Activated CD8-positive, alpha-beta memory T cell treated with anti-CD3 and anti-CD28 coated beads, Interleukin-2, amount 10 ng/mL, durations not matched to agents 7 days and 5 days (primary cell): ENCODE measurements around the gene CBFB. TPM values are rescaled to one million over a fixed set of nuclear protein-coding genes. Genes with fewer than 3 reads are reported as not detected.
A peak's percentile ranks its signal among the peaks of the same experiment; 100 is the strongest.
"Not testable (repeated sequence)": the region's sequence is repeated elsewhere in the genome, so short reads cannot be mapped to it uniquely, and the experiment has no call there.

Source experiments
- ATAC-seq: fragments of 150-1000 bp; cut with Tn5 transposase; one replicate; pipeline ENCODE4 v1.10.0; 2021; ENCODE audit warnings: moderate library complexity
- CTCF ChIA-PET: fragments of 350-600 bp; sonication (Branson Sonifier 250); formaldehyde crosslinking; loops from one replicate; lab custom pipeline; 2021; ENCODE audit warnings: antibody characterized with exemption; lab: Charles Lee
- DNase-seq: peaks from one replicate; pipeline ENCODE4 v3.0.0-alpha.2; 2020
- H3K27ac Mint-ChIP-seq: one replicate; pipeline ENCODE4 v1.8.0; 2021; ENCODE audit warnings: mild to moderate bottlenecking, mixed read lengths
- H3K27me3 Mint-ChIP-seq: one replicate; pipeline ENCODE4 v1.8.0; 2021; ENCODE audit warnings: mixed read lengths
- H3K36me3 Mint-ChIP-seq: one replicate; pipeline ENCODE4 v1.8.0; 2021; ENCODE audit warnings: mild to moderate bottlenecking, mixed read lengths
- H3K4me1 Mint-ChIP-seq: one replicate; pipeline ENCODE4 v1.8.0; 2021; ENCODE audit warnings: mixed read lengths
- H3K4me3 Mint-ChIP-seq: one replicate; pipeline ENCODE4 v1.8.0; 2021; ENCODE audit warnings: mild to moderate bottlenecking, moderate library complexity, mixed read lengths
- H3K9me3 Mint-ChIP-seq: one replicate; pipeline ENCODE4 v1.8.0; 2022; ENCODE audit warnings: low read depth, mixed read lengths
- total RNA-seq, 2 experiments: library from RNA; stranded (reverse); gene quantifications; one replicate each; pipeline ENCODE4 v1.2.3, GENCODE V29; 2021

The CBFB gene
- 100 to 1,000 TPM; 180 to 196 TPM for total RNA-seq

DNA sequence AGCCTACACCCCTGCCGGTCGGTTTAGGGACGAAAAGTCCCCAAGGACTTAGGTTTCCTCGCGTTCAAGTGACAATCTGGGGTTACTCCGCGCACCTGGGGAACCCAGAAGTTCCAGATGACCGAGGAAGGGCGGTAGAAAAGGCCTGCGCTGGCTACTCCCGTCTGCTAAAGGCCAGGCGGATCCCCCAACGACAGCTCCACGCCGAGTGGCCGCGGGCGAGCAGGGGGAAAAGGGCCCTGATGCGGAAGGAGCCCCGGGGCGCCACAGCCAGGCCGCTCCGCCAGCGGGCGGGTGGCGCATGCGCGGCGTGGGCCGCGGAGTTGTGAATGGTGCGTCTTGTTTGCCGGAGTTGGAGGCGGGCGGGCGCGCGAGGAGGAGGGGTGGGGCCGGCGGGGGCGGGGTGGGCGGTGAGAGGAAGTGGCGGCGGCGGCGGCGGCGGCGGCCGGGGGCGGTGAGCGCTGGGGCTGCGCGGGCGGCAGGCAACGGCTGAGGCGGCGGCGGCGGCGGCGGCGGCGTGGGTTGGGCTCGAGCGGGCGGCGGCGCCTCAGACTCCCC, at the start of gene CBFB:
CBFB (plus strand) TSS at position 454 of the 558 bp plus-strand sequence. CDS start 259 bp downstream, outside the sequence.
- H3K27ac Mint-ChIP-seq: peak within 1 kb of the TSS; percentile 94
- no peaks in the 10 kb centered on the region for H3K9me3 Mint-ChIP-seq
- H3K4me3 Mint-ChIP-seq: peak within 1 kb of the TSS; percentile 92
- peaks cover 26% of the 10 kb centered on the region for H3K36me3 Mint-ChIP-seq
- CTCF ChIA-PET: interaction anchor here (0.7 to 10.5 kb wide), 17 partner anchors 8 to 217 kb away, joined by 3 to 75 read pairs (median 5); partner anchors contain the start of genes B3GNT9 and TMEM208
- DNase-seq (peak; percentile 95), ATAC-seq (peak; percentile 94)
- no peaks in the 10 kb centered on the region for H3K27me3 Mint-ChIP-seq
- peaks cover 48% of the 10 kb centered on the region for H3K4me1 Mint-ChIP-seq

GRCh38 chr16:66983033-66983432, 45.9 kb upstream of the CBFB start:
- Mint-ChIP-seq H3K4me3 (no peak overlapping the region), H3K9me3 (no peaks in the 10 kb centered on the region), H3K4me1 (peaks cover 72% of the 10 kb centered on the region), H3K27me3 (no peaks in the 10 kb centered on the region), H3K27ac (peak overlapping the region; percentile 94), H3K36me3 (peaks cover 14% of the 10 kb centered on the region)
- CTCF ChIA-PET: interaction anchor here (1.2 to 4.7 kb wide), 11 partner anchors 8 to 202 kb away, joined by 3 to 34 read pairs (median 5); partner anchors contain the start of genes CES3, FBXL8 and TRADD
- DNase-seq (no peak), ATAC-seq (no peak)

- no peaks in the 10 kb centered on the region for H3K9me3 Mint-ChIP-seq
- DNase-seq (peak; percentile 87), ATAC-seq (peak; percentile 87)
- CTCF ChIA-PET: interaction anchor here (0.9 to 4.7 kb wide), 11 partner anchors 10 to 200 kb away, joined by 3 to 34 read pairs (median 6); partner anchors contain the start of genes FBXL8, PHAF1 and TRADD
- H3K4me3 Mint-ChIP-seq: no peak overlapping the region
- peaks cover 65% of the 10 kb centered on the region for H3K4me1 Mint-ChIP-seq
- peaks cover 15% of the 10 kb centered on the region for H3K36me3 Mint-ChIP-seq
- H3K27me3 Mint-ChIP-seq: no peaks in the 10 kb centered on the region
- peak overlapping the region; percentile 94 for H3K27ac Mint-ChIP-seq
These were observed 44.0 kb upstream of the CBFB start for GRCh38 chr16:66984892-66985311.

DNA sequence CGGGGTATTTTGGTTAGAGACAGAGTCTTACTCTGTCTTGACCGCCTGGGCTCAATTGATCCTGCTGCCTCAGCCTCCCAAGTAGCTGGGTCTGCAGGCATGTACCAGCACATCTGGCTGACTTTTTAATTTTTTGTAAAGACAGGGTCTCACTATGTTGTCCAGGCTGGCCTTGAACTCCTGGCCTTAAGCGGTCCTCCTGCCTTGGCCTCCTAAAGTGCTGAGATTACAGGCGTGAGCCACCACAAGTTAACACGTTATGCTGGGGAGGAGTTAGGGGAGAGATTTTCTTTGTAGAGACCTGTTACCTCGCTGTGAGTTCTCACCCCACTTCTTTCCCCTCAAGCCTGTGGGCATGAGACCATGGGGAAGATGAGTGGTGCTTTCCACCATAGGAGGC, 42.4 kb upstream of the CBFB start:
- no peak for DNase-seq
- H3K36me3 Mint-ChIP-seq: peaks cover 13% of the 10 kb centered on the region
- CTCF ChIA-PET: interaction anchor here (0.8 to 4.7 kb wide), 9 partner anchors 11 to 174 kb away, joined by 3 to 34 read pairs (median 6); partner anchors contain the start of genes FBXL8 and TRADD
- no peaks in the 10 kb centered on the region for H3K27me3 Mint-ChIP-seq
- ATAC-seq: no peak
- peaks cover 57% of the 10 kb centered on the region for H3K4me1 Mint-ChIP-seq
- H3K4me3 Mint-ChIP-seq: no peak overlapping the region
- H3K27ac Mint-ChIP-seq: peak overlapping the region; percentile 94
- H3K9me3 Mint-ChIP-seq: no peaks in the 10 kb centered on the region

DNA sequence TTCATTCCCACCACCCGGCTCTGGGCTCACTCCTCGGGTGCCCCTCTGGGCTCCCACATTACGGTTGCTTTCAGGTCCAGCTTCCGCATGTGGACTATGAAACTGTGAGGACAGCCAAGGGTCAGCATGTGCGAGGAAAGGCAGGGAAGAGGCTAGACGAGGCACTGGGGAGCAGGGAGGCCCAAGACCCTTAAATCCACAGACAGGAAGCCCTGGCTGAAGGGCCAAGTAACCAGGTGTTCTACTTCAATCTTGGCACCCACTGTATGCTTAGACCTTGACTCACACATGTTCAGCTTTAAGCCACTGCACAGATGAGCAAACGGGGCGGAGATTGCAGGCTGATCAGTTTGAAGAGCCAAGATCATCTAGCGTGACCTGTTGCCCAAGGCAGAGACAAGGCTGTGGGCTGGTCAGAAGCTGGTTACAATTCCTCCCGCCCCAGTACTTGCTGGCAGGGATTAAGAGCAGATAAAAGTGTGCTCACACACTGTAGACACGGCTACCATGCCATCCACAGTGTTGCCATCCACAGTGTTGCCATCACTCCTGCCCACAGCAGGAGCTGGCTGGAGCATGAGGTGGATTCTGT, 40.7 kb upstream of the CBFB start, which contains the start of gene CES4A:
CES4A (plus strand) TSS at position 393 of the 592 bp plus-strand sequence; CDS start at position 577, 184 bp downstream.
- Mint-ChIP-seq H3K36me3 (peaks cover 11% of the 10 kb centered on the region), H3K9me3 (no peaks in the 10 kb centered on the region), H3K4me1 (peaks cover 45% of the 10 kb centered on the region), H3K27me3 (no peaks in the 10 kb centered on the region), H3K4me3 (no peak within 1 kb of the TSS), H3K27ac (peak within 1 kb of the TSS; percentile 73)
- no peak for DNase-seq
- CTCF ChIA-PET: interaction anchor here (1.1 to 2.1 kb wide), 5 partner anchors 11 to 30 kb away, joined by 3 to 8 read pairs (median 6); partner anchors contain the start of gene CES3
- ATAC-seq: no peak

GRCh38 chr16:66991545-66992077, 37.3 kb upstream of the CBFB start:
- CTCF ChIA-PET: interaction anchor here (1.2 to 1.6 kb wide), 5 partner anchors 13 to 164 kb away, joined by 3 to 7 read pairs (median 3); no protein-coding TSS in a partner anchor
- DNase-seq (no peak), ATAC-seq (no peak)
- H3K27me3 Mint-ChIP-seq: no peaks in the 10 kb centered on the region
- H3K4me3 Mint-ChIP-seq: no peak overlapping the region
- H3K9me3 Mint-ChIP-seq: no peaks in the 10 kb centered on the region
- peaks cover 7% of the 10 kb centered on the region for H3K36me3 Mint-ChIP-seq
- peaks cover 17% of the 10 kb centered on the region for H3K4me1 Mint-ChIP-seq
- H3K27ac Mint-ChIP-seq: no peak overlapping the region

- H3K27ac Mint-ChIP-seq, H3K4me3 Mint-ChIP-seq, ATAC-seq, H3K36me3 Mint-ChIP-seq, DNase-seq, H3K9me3 Mint-ChIP-seq, H3K4me1 Mint-ChIP-seq, H3K27me3 Mint-ChIP-seq: not testable (repeated sequence)
- CTCF ChIA-PET: interaction anchor here (1.0 to 1.3 kb wide), 2 partner anchors 14 to 162 kb away, joined by 3 read pairs; no protein-coding TSS in a partner anchor
These were observed 35.4 kb upstream of the CBFB start for GRCh38 chr16:66993558-66993957.

DNA sequence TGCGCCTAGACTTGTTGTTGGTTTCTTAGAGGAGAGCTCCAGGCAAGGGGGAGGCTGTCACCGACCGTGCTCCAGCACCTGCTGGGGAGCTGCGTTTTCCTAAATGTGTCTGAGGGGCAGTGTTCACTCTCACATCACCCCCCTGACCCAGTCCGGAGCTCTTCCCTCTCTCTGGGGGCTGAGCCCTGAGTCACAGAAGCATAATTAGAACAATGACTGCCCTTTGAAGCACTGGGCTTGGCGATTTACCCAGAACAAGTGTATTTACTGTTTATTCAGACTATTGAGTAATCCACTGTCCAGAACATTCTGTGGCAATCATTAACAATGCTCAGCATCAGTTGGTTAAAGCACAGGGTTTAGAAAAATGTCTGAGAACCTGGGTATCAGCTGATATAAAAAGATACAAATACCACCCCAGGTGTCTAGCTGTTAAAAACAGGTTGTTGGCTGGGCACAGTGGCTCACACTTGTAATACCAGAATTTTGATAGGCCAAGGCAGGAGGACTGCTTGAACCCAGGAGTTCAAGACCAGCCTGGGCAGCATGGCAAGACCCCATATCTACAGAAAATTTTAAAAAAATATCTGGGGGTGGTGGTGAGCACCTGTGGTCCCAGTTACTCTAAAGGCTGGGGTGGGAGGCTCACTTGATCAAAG, 32.5 kb upstream of the CBFB start:
- Mint-ChIP-seq H3K36me3 (peaks cover 4% of the 10 kb centered on the region), H3K4me1 (peaks cover 15% of the 10 kb centered on the region), H3K4me3 (no peak overlapping the region), H3K9me3 (no peaks in the 10 kb centered on the region), H3K27me3 (no peaks in the 10 kb centered on the region), H3K27ac (no peak overlapping the region)
- no peak for ATAC-seq
- no peak for DNase-seq
- CTCF ChIA-PET: interaction anchor here (1.0 kb wide), 1 partner anchor 17 kb away, joined by 4 read pairs; no protein-coding TSS in a partner anchor

DNA sequence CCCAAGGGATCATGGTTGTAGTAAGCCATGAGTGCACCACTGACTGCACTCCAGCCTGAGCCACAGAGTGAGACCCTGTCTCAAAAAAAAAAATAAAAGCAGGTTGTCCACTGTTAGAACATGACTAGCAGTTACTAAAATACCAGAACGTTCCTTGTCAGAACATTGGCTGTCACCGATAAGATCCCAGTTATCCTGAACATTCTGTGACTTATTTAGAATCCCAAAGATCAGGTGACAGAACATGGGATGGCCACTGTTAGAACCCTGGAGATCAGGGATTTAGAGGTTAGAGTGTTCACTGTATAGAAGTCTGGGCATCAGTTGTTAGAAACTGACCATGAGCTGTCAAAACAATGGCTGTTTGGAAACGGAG, 32.0 kb upstream of the CBFB start:
- DNase-seq (no peak), ATAC-seq (no peak)
- no peaks in the 10 kb centered on the region for H3K9me3 Mint-ChIP-seq
- peaks cover 20% of the 10 kb centered on the region for H3K4me1 Mint-ChIP-seq
- H3K27ac Mint-ChIP-seq: no peak overlapping the region
- H3K36me3 Mint-ChIP-seq: peaks cover 4% of the 10 kb centered on the region
- no peak overlapping the region for H3K4me3 Mint-ChIP-seq
- CTCF ChIA-PET: no interaction called here
- no peaks in the 10 kb centered on the region for H3K27me3 Mint-ChIP-seq

- H3K27ac Mint-ChIP-seq: peak overlapping the region; percentile 72
- ATAC-seq (peak; percentile 68), DNase-seq (peak; percentile 71)
- peaks cover 25% of the 10 kb centered on the region for H3K4me1 Mint-ChIP-seq
- CTCF ChIA-PET: interaction anchor here (0.9 to 5.8 kb wide), 4 partner anchors 13 to 155 kb away, joined by 3 to 26 read pairs (median 4); no protein-coding TSS in a partner anchor
- peak overlapping the region; percentile 71 for H3K4me3 Mint-ChIP-seq
- H3K9me3 Mint-ChIP-seq: no peaks in the 10 kb centered on the region
- peaks cover 4% of the 10 kb centered on the region for H3K36me3 Mint-ChIP-seq
- H3K27me3 Mint-ChIP-seq: no peaks in the 10 kb centered on the region
These were observed 28.3 kb upstream of the CBFB start for GRCh38 chr16:67000384-67001351.

GRCh38 chr16:67001726-67002125, 27.2 kb upstream of the CBFB start:
- H3K4me3 Mint-ChIP-seq: peak overlapping the region; percentile 71
- no peaks in the 10 kb centered on the region for H3K27me3 Mint-ChIP-seq
- CTCF ChIA-PET: interaction anchor here (0.9 to 5.8 kb wide), 3 partner anchors 11 to 26 kb away, joined by 3 to 26 read pairs (median 3); no protein-coding TSS in a partner anchor
- ATAC-seq: no peak
- no peaks in the 10 kb centered on the region for H3K9me3 Mint-ChIP-seq
- no peak overlapping the region for H3K27ac Mint-ChIP-seq
- H3K4me1 Mint-ChIP-seq: peaks cover 25% of the 10 kb centered on the region
- peaks cover 4% of the 10 kb centered on the region for H3K36me3 Mint-ChIP-seq
- DNase-seq: no peak
